ENCODE measurements around the gene RAP1GAP2. TPM values are rescaled to one million over a fixed set of nuclear protein-coding genes. Genes with fewer than 3 reads are reported as not detected.
"Not testable (repeated sequence)": the region's sequence is repeated elsewhere in the genome, so short reads cannot be mapped to it uniquely, and the experiment has no call there.

RAP1GAP2 gene
- total RNA-seq, 2 experiments from 2014 or later, result 11.3 to 28.2 TPM

DNA sequence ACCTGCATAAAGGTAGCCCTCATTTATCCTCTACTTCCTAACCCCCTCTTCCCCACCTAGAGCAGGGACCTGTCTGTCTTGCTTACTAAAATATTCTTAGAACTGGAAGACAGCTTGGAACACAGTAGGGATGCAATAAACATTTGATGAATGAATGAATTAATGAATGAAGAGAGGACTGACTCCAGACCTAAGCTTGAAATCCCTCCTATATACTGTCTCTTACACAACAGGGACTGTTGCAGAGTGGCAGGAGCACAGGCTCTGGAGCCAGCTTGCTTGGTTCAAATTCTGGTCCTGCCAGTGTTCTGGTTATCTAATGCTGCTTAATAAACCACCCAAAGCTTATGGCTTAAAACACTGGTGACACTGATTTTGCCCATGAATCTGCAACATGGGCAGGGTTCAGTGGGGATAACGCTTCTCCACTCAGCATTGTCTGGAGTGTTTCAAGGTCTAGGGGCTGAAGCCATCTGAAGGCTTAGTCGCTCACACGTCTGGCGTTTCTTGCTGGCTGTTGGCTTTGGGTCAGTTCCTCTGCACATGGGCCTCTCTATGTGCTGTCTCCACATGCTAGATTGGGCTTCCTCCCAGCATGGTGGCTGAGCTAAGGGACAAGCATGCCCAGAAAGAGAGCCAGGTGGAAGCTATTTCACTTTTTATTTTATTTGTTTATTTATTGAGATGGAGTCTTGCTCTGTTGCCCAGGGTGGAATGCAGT, 12.8 kb upstream of the RAP1GAP2 start:
- no peak for DNase-seq (ENCODE audit: low spot score)
- Histone ChIP-seq H3K4me3 (ENCODE audit: low read depth, low read length, poor library complexity, severe bottlenecking) (no peak overlapping the region), H3K36me3 (ENCODE audit: insufficient read depth, low read length) (no peaks in the 10 kb centered on the region), H3K4me2 (ENCODE audit: low read length) (no peak overlapping the region), H3K27ac (ENCODE audit: low read depth, low read length, poor library complexity, severe bottlenecking) (no peak overlapping the region), H3K79me2 (ENCODE audit: insufficient read depth, low read depth, low read length) (no peaks in the 10 kb centered on the region), H3K4me1 (ENCODE audit: insufficient read depth, low read length, poor library complexity, severe bottlenecking) (no peaks in the 10 kb centered on the region), H3K9me3 (ENCODE audit: low read length) (no peaks in the 10 kb centered on the region), H2AFZ (ENCODE audit: low read length) (no peak overlapping the region), H3K9me2 (ENCODE audit: insufficient read depth, low read length) (no peaks in the 10 kb centered on the region), H4K20me1 (ENCODE audit: insufficient read depth, low read length) (no peaks in the 10 kb centered on the region)
- BruUV-seq (replicated peaks), result no TSS peak
- ChIA-PET POLR2A (no interaction called here), CTCF (ENCODE audit: unreplicated experiment) (no interaction called here)
- no peak for TF ChIP-seq EZH2phosphoT487 (IDR thresholded peaks at IDR 0.05; ENCODE audit: borderline replicate concordance, low read depth, low read length)
- TF ChIP-seq, protein P1, sequence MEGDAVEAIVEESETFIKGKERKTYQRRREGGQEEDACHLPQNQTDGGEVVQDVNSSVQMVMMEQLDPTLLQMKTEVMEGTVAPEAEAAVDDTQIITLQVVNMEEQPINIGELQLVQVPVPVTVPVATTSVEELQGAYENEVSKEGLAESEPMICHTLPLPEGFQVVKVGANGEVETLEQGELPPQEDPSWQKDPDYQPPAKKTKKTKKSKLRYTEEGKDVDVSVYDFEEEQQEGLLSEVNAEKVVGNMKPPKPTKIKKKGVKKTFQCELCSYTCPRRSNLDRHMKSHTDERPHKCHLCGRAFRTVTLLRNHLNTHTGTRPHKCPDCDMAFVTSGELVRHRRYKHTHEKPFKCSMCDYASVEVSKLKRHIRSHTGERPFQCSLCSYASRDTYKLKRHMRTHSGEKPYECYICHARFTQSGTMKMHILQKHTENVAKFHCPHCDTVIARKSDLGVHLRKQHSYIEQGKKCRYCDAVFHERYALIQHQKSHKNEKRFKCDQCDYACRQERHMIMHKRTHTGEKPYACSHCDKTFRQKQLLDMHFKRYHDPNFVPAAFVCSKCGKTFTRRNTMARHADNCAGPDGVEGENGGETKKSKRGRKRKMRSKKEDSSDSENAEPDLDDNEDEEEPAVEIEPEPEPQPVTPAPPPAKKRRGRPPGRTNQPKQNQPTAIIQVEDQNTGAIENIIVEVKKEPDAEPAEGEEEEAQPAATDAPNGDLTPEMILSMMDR (conservative IDR thresholded peaks at IDR 0.05; ENCODE audit: low read length), result no peak
- intact Hi-C loops (cut with micrococcal nuclease; ENCODE audit: unreplicated experiment), result no loop called here

DNA sequence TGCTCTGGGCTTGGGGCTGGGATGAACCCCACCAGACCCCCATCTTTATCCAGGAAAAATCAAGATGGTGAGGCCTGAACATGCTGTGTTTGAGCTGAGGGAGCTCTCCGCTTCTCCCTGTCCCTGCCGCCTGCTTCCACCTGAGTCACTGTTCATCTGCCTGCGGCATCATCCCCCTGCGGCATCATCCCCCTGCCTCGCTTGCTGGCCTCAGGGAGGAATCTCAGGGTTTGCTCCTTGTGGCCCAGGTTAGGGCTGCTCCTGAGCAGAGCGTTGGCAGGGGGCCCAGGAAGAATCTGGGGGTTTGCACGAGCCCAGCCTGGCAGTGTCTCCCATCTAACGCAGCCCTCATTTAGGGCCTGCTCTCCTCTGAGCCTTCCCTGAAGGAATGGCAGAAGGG, 11.4 kb upstream of the RAP1GAP2 start:
- H3K4me3 ChIP-seq (ENCODE audit: low read depth, low read length, poor library complexity, severe bottlenecking), result no peak overlapping the region
- H3K9me3 ChIP-seq (ENCODE audit: low read length), result no peaks in the 10 kb centered on the region
- H3K79me2 ChIP-seq (ENCODE audit: insufficient read depth, low read depth, low read length), result no peaks in the 10 kb centered on the region
- H4K20me1 ChIP-seq (ENCODE audit: insufficient read depth, low read length), result no peaks in the 10 kb centered on the region
- ChIA-PET CTCF (ENCODE audit: unreplicated experiment) (interaction anchor here (0.5 kb wide), 1 partner anchor 1224 kb away, joined by 3 read pairs; no protein-coding TSS in a partner anchor), POLR2A (interaction anchor here (0.6 kb wide), 1 partner anchor 12 kb away, joined by 5 read pairs; no protein-coding TSS in a partner anchor)
- no peak overlapping the region for H3K27ac ChIP-seq (ENCODE audit: low read depth, low read length, poor library complexity, severe bottlenecking)
- TF ChIP-seq, protein P1 (conservative IDR thresholded peaks at IDR 0.05; ENCODE audit: low read length), result no peak
- TF ChIP-seq EZH2phosphoT487 (IDR thresholded peaks at IDR 0.05; ENCODE audit: borderline replicate concordance, low read depth, low read length), result no peak
- no peaks in the 10 kb centered on the region for H3K4me1 ChIP-seq (ENCODE audit: insufficient read depth, low read length, poor library complexity, severe bottlenecking)
- intact Hi-C loops (cut with micrococcal nuclease; ENCODE audit: unreplicated experiment), result no loop called here
- DNase-seq (ENCODE audit: low spot score), result no peak
- H3K4me2 ChIP-seq (ENCODE audit: low read length), result no peak overlapping the region
- no peaks in the 10 kb centered on the region for H3K9me2 ChIP-seq (ENCODE audit: insufficient read depth, low read length)
- BruUV-seq (replicated peaks), result no TSS peak
- no peak overlapping the region for H2AFZ ChIP-seq (ENCODE audit: low read length)
- H3K36me3 ChIP-seq (ENCODE audit: insufficient read depth, low read length), result no peaks in the 10 kb centered on the region

DNA sequence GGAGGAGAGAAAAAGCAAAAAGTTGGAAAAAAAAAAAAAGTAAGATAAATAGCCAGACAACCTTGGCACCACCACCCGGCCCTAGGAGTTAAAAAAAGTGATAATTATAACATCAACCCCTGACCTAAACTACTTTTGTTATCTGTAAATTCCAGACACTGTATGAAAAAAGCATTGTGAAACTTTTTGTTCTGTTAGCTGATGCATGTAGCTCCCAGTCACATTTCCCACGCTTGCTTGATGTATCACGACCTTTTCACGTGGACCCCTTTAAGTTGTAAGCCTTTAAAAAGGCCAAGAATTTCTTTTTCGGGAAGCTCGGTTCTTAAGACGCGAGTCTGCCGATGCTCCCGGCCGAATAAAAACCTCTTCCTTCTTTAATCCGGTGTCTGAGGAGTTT, 10.9 kb upstream of the RAP1GAP2 start:
- POLR2A ChIA-PET, result interaction anchor here (0.6 kb wide), 1 partner anchor 13 kb away, joined by 5 read pairs; no protein-coding TSS in a partner anchor
- H3K36me3 ChIP-seq (ENCODE audit: insufficient read depth, low read length); BruUV-seq (replicated peaks); H2AFZ ChIP-seq (ENCODE audit: low read length); H3K9me2 ChIP-seq (ENCODE audit: insufficient read depth, low read length); H3K9me3 ChIP-seq (ENCODE audit: low read length); intact Hi-C loops (cut with micrococcal nuclease; ENCODE audit: unreplicated experiment); H3K4me1 ChIP-seq (ENCODE audit: insufficient read depth, low read length, poor library complexity, severe bottlenecking); H3K27ac ChIP-seq (ENCODE audit: low read depth, low read length, poor library complexity, severe bottlenecking); H3K4me3 ChIP-seq (ENCODE audit: low read depth, low read length, poor library complexity, severe bottlenecking); H4K20me1 ChIP-seq (ENCODE audit: insufficient read depth, low read length); H3K4me2 ChIP-seq (ENCODE audit: low read length); H3K79me2 ChIP-seq (ENCODE audit: insufficient read depth, low read depth, low read length); DNase-seq (ENCODE audit: low spot score): not testable (repeated sequence)
- CTCF ChIA-PET (ENCODE audit: unreplicated experiment), result interaction anchor here (0.5 to 2.0 kb wide), 2 partner anchors 29 to 1225 kb away, joined by 3 to 5 read pairs; no protein-coding TSS in a partner anchor
